Retinal pigment epithelial cell (primary cell): ENCODE measurements around the gene S100A16.
A peak's percentile ranks its signal among the peaks of the same experiment; 100 is the strongest.
"Not testable (repeated sequence)": the region's sequence is repeated elsewhere in the genome, so short reads cannot be mapped to it uniquely, and the experiment has no call there.

ENCODE experiments used
- DNase-seq: peaks from one replicate; pipeline ENCODE4 v3.0.0-alpha.2; 2010; ENCODE audit warnings: low read depth
- H3K4me3 ChIP-seq: 2 replicates; pipeline ENCODE4 v1.5.1; 2011; ENCODE audit warnings: mild to moderate bottlenecking, low read length, control low read depth, moderate library complexity
- TF ChIP-seq, protein P1 (sequence below): conservative IDR thresholded peaks from 2 replicates; pipeline ENCODE4 v1.5.1; 2011; ENCODE audit warnings: low read depth, low read length, control low read depth, inconsistent platforms

Gene S100A16

GRCh38 chr1:153578936-153579335 is 34.0 kb downstream of the S100A16 start:
- TF ChIP-seq, protein P1, sequence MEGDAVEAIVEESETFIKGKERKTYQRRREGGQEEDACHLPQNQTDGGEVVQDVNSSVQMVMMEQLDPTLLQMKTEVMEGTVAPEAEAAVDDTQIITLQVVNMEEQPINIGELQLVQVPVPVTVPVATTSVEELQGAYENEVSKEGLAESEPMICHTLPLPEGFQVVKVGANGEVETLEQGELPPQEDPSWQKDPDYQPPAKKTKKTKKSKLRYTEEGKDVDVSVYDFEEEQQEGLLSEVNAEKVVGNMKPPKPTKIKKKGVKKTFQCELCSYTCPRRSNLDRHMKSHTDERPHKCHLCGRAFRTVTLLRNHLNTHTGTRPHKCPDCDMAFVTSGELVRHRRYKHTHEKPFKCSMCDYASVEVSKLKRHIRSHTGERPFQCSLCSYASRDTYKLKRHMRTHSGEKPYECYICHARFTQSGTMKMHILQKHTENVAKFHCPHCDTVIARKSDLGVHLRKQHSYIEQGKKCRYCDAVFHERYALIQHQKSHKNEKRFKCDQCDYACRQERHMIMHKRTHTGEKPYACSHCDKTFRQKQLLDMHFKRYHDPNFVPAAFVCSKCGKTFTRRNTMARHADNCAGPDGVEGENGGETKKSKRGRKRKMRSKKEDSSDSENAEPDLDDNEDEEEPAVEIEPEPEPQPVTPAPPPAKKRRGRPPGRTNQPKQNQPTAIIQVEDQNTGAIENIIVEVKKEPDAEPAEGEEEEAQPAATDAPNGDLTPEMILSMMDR, result no peak

GRCh38 chr1:153578490-153578889 is 34.4 kb downstream of the S100A16 start:
- TF ChIP-seq, protein P1, result no peak
- no peak overlapping the region for H3K4me3 ChIP-seq
- DNase-seq, result no peak

More at GRCh38 chr1:153578936-153579335, 34.0 kb downstream of the S100A16 start:
- DNase-seq, result no peak
- H3K4me3 ChIP-seq, result no peak overlapping the region

DNA sequence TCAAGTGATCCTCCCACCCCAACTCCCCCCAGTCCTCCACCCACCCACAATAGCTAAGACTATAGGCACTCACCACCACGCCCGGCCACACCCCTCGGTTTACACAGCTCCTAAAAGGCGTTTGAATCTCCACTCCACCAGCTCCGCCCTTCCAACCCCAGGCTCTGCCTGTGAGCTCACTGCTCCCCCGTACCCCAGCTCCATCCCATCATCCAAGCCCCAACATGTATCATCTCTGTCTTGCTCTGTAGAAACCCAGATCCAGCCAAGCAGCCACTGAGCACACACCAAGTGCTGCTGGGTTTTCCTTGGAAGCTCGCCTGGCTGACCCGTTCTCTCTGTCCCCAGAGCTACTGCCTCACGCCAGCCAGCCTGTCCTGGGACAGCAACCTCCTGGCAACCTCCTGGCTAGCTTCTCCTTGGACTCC is 35.3 kb downstream of the S100A16 start:
- no peak overlapping the region for H3K4me3 ChIP-seq
- no peak for DNase-seq
- TF ChIP-seq, protein P1, result no peak

DNA sequence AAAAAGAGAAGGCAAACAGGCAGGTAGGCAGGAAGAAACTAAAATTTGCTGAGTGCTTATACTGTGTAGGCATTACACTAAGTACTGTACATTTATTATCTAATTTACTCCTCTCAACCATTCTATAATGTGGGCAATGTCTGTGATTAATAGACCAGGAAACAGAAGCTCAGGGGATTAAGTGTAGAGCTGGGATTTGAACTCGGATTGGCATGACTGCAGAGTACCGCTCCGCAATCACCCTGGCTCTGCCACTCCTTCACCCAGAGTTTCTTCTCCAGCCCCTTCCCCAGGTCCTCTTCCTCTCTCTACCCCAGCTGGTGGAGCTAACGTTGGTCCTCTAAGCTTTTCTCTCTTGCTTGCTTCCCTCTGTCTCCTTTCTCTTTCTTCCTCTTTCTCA is 35.8 kb downstream of the S100A16 start:
- no peak overlapping the region for H3K4me3 ChIP-seq
- no peak for DNase-seq
- TF ChIP-seq, protein P1, result no peak

DNA sequence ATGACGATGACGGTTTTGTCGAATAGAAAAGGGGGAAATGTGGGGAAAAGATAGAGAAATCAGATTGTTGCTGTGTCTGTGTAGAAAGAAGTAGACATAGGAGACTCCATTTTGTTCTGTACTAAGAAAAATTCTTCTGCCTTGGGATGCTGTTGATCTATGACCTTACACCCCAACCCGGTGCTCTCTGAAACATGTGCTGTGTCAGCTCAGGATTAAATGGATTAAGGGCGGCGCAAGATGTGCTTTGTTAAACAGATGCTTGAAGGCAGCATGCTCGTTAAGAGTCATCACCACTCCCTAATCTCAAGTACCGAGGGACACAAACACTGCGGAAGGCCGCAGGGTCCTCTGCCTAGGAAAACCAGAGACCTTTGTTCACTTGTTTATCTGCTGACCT is 37.4 kb downstream of the S100A16 start:
- H3K4me3 ChIP-seq, DNase-seq: not testable (repeated sequence)

- H3K4me3 ChIP-seq, DNase-seq: not testable (repeated sequence)
Observed at GRCh38 chr1:153575081-153575491, 37.9 kb downstream of the S100A16 start.

GRCh38 chr1:153573351-153573750 is 39.6 kb downstream of the S100A16 start:
- DNase-seq, result no peak
- TF ChIP-seq, protein P1, result no peak
- no peak overlapping the region for H3K4me3 ChIP-seq

- TF ChIP-seq, protein P1, result peak; percentile 95
- DNase-seq, result no peak
- no peak overlapping the region for H3K4me3 ChIP-seq
Observed at GRCh38 chr1:153572569-153573015, 40.3 kb downstream of the S100A16 start.
